ENCODE results near the gene DPF1. TPM values are rescaled to one million over a fixed set of nuclear protein-coding genes. Genes with fewer than 3 reads are reported as not detected.

DPF1 gene
- total RNA-seq, result under 1 TPM in 1 of 2 experiments, not detected in 1; 0.47 TPM

GRCh38 chr19:38224014-38224862 lies at the start of gene DPF1:
TSS of gene DPF1 (minus strand) at chr19:38224222. CDS start at chr19:38224142, 80 bp downstream.
- Mint-ChIP-seq H3K27me3 (peaks cover 62% of the 10 kb centered on the region), H3K36me3 (no peaks in the 10 kb centered on the region), H3K9me3 (ENCODE audit: low read depth) (no peaks in the 10 kb centered on the region), H3K27ac (no peak within 1 kb of the TSS), H3K4me3 (peak within 1 kb of the TSS; percentile 55), H3K4me1 (peaks cover 14% of the 10 kb centered on the region)
- DNase-seq (peak; percentile 66), ATAC-seq (peak; percentile 84)
- CTCF ChIA-PET, result interaction anchor here (1.0 to 3.0 kb wide), 8 partner anchors 8 to 325 kb away, joined by 3 to 12 read pairs (median 6); no protein-coding TSS in a partner anchor

DNA sequence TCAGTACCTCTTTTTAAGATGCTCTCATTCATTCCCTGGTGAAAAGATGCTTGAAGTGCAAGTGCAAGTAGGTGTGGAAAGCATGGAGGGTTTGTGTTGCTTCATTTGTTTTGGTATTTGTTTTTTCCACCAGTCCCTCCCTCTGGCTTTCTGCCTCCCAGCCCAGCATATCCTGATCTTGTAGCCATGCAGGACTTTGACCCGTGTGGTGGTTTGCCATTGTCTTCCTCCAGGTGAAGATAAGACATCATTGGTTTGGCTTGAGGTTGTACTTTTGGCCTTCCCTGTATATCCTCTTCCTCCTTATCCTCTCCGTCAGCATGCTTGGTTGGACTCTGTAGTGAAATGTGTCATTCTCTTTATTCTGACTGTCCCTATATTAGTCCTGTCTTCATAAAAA lies 49.5 kb upstream of the DPF1 start:
- Mint-ChIP-seq H3K36me3 (no peaks in the 10 kb centered on the region), H3K27me3 (no peaks in the 10 kb centered on the region), H3K4me3 (no peak overlapping the region), H3K4me1 (no peaks in the 10 kb centered on the region), H3K9me3 (ENCODE audit: low read depth) (no peaks in the 10 kb centered on the region), H3K27ac (no peak overlapping the region)
- ATAC-seq, result no peak
- no peak for DNase-seq
- CTCF ChIA-PET, result no interaction called here

DNA sequence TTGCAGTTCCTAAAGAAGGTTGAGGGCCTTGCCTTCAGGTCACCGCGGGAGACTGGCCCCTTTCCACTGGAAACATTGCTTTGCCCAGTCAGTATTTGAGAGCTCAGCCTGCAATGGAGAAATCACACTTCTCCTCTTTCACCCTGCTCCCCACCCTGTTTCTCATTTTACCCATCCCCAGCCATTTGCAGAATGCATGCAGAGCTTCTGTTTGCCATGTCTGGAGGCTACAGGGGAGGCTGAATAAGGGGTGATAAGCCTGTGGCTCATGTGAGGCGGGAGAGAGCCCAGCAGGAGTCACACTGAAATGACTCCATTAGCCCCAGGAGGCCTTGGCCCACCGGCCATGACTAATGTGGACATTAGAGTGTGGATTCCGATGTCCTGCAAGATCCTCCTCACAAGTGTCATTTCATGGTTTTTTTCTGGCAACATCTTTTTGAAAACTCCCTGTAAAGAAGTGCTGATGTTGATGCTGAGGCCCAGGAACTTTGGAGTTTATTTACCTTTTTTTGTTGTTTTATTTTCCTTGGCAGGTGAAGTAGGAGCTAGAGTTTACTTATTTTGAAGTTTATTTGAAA lies 46.7 kb upstream of the DPF1 start:
- Mint-ChIP-seq H3K27ac (no peak overlapping the region), H3K4me3 (no peak overlapping the region), H3K4me1 (peaks cover 2% of the 10 kb centered on the region), H3K27me3 (peaks cover 3% of the 10 kb centered on the region), H3K36me3 (no peaks in the 10 kb centered on the region), H3K9me3 (ENCODE audit: low read depth) (no peaks in the 10 kb centered on the region)
- ATAC-seq, result no peak
- DNase-seq, result no peak
- CTCF ChIA-PET, result interaction anchor here (1.3 kb wide), 1 partner anchor 26 kb away, joined by 3 read pairs; no protein-coding TSS in a partner anchor

DNA sequence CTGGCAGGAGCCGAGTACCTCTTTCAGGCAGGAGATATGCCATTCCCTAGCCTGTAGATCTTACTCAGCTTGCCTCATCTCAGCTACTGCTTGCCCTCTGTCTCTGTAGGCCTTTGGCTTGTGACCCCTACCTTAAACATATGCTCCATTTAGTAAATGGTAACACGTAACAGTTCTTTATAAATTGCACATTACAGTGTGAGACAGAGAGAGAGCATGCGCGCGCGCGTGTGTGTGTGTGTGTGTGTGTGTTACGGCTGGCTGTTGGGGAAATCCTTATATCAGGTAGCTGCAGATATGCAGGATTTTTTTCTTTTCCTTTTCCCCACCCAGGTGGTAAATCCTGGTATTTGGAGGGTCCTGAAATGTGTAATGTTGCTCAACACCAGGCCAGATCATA lies 44.5 kb upstream of the DPF1 start:
- Mint-ChIP-seq H3K27ac (no peak overlapping the region), H3K4me3 (no peak overlapping the region), H3K4me1 (peaks cover 16% of the 10 kb centered on the region), H3K36me3 (no peaks in the 10 kb centered on the region), H3K9me3 (ENCODE audit: low read depth) (no peaks in the 10 kb centered on the region), H3K27me3 (peaks cover 11% of the 10 kb centered on the region)
- CTCF ChIA-PET, result interaction anchor here (1.2 kb wide), 1 partner anchor 25 kb away, joined by 4 read pairs; no protein-coding TSS in a partner anchor
- ATAC-seq (no peak), DNase-seq (no peak)

- Mint-ChIP-seq H3K4me1 (peaks cover 19% of the 10 kb centered on the region), H3K36me3 (no peaks in the 10 kb centered on the region), H3K27ac (no peak overlapping the region), H3K4me3 (no peak overlapping the region), H3K9me3 (ENCODE audit: low read depth) (no peaks in the 10 kb centered on the region), H3K27me3 (peaks cover 11% of the 10 kb centered on the region)
- no peak for ATAC-seq
- CTCF ChIA-PET, result interaction anchor here (0.7 to 1.2 kb wide), 2 partner anchors 18 to 24 kb away, joined by 3 to 4 read pairs; no protein-coding TSS in a partner anchor
- no peak for DNase-seq
Observed at GRCh38 chr19:38267761-38268483, 43.9 kb upstream of the DPF1 start.

DNA sequence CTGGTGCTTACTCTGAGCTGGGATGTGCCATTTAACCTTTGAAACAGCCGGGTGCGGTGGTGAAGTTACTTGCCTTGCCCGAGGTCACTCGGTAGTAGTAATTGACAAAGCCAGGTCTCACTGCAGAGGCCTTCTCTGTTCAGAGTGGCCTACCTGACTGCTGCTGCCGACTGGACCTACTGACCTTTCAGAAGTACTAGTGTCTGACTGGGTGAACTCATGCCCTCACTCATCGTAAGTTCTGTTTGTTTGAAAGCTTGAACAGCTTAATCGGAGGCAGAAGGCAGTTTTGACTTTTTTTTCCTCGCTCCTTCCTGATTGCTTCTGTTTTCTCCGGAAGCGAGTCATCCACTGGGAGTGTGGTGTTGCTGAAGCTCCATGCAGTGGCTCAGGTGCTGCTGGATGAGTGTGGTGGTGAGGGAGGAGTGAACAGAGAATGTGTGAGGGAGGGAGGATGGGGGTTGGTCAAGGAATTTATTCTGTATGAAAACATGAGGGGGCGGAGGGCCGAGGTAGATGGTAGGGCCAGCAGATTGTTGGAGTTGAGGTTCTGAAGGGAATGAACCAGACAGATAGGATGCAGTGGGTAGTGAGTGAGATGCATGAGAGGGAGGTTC lies 43.1 kb upstream of the DPF1 start:
- Mint-ChIP-seq H3K4me1 (peaks cover 19% of the 10 kb centered on the region), H3K36me3 (no peaks in the 10 kb centered on the region), H3K27me3 (peaks cover 11% of the 10 kb centered on the region), H3K4me3 (no peak overlapping the region), H3K27ac (no peak overlapping the region), H3K9me3 (ENCODE audit: low read depth) (no peaks in the 10 kb centered on the region)
- ATAC-seq (no peak), DNase-seq (no peak)
- CTCF ChIA-PET, result interaction anchor here (0.7 to 1.6 kb wide), 3 partner anchors 17 to 365 kb away, joined by 3 to 4 read pairs (median 3); no protein-coding TSS in a partner anchor

GRCh38 chr19:38265921-38266429 lies 42.0 kb upstream of the DPF1 start:
- H3K27ac Mint-ChIP-seq, result no peak overlapping the region
- H3K27me3 Mint-ChIP-seq, result peaks cover 11% of the 10 kb centered on the region
- CTCF ChIA-PET, result interaction anchor here (0.6 to 1.6 kb wide), 9 partner anchors 9 to 690 kb away, joined by 3 to 5 read pairs (median 4); no protein-coding TSS in a partner anchor
- no peaks in the 10 kb centered on the region for H3K9me3 Mint-ChIP-seq (ENCODE audit: low read depth)
- peaks cover 19% of the 10 kb centered on the region for H3K4me1 Mint-ChIP-seq
- ATAC-seq (no peak), DNase-seq (no peak)
- peak overlapping the region; percentile 71 for H3K4me3 Mint-ChIP-seq
- no peaks in the 10 kb centered on the region for H3K36me3 Mint-ChIP-seq

- CTCF ChIA-PET, result interaction anchor here (0.6 to 1.6 kb wide), 10 partner anchors 10 to 690 kb away, joined by 3 to 5 read pairs (median 4); no protein-coding TSS in a partner anchor
- no peak for DNase-seq
- Mint-ChIP-seq H3K4me3 (peak overlapping the region; percentile 71), H3K36me3 (no peaks in the 10 kb centered on the region), H3K27ac (peak overlapping the region; percentile 50), H3K27me3 (peaks cover 11% of the 10 kb centered on the region), H3K4me1 (peaks cover 19% of the 10 kb centered on the region), H3K9me3 (ENCODE audit: low read depth) (no peaks in the 10 kb centered on the region)
- ATAC-seq, result no peak
Observed at GRCh38 chr19:38265213-38265861, 41.3 kb upstream of the DPF1 start.

GRCh38 chr19:38264486-38265212 lies 40.6 kb upstream of the DPF1 start, which contains the start of gene SPINT2:
TSS of gene SPINT2 (plus strand) at chr19:38264573. CDS start at chr19:38264893, 320 bp downstream.
- Mint-ChIP-seq H3K27ac (peak within 1 kb of the TSS; percentile 60), H3K4me1 (peaks cover 19% of the 10 kb centered on the region), H3K27me3 (peaks cover 11% of the 10 kb centered on the region), H3K36me3 (no peaks in the 10 kb centered on the region), H3K4me3 (peak within 1 kb of the TSS; percentile 71), H3K9me3 (ENCODE audit: low read depth) (no peaks in the 10 kb centered on the region)
- CTCF ChIA-PET, result interaction anchor here (0.6 to 1.6 kb wide), 5 partner anchors 11 to 362 kb away, joined by 3 to 5 read pairs (median 3); no protein-coding TSS in a partner anchor
- DNase-seq (peak; percentile 43), ATAC-seq (peak; percentile 65)

DNA sequence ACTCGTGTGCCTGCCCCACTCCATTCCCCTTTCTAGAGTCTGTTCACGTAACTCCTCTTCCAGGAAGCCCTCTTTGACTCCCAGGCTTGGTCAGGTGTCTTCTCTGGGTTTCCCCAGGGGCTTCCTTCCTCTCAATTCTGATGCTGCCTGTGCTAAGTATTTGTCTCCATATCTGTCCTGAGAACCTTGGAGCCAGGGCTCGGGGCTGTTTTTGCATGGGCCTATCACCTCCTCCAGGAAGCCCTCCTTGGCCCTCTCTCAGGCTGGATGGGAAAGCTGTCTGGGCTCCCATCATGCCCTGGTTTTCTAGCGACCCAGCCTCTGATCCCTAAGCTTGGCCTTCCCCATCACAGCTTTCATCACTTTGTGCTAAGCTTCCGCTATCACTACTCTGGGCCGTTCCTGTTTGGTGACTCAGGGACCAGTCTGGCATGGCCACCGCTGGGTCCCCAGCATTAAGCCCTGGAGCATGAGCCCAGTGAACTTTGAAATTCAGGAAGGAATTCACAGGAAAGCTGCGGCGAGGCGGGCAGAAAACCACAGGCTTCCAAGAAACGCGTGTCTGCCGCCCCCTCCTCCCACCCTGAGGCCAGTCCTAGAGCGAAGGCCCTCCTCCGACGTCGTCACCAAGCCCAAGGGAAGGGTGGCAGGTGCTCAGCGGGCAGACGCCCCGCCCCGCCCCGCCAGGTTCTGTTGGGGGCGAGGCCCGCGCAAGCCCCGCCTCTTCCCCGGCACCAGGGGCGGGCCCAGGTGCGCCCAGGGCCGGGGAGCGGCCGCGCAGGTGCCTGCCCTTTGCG lies 39.9 kb upstream of the DPF1 start:
- Mint-ChIP-seq H3K27ac (peak overlapping the region; percentile 60), H3K27me3 (peaks cover 11% of the 10 kb centered on the region), H3K4me1 (peaks cover 19% of the 10 kb centered on the region), H3K36me3 (no peaks in the 10 kb centered on the region), H3K4me3 (peak overlapping the region; percentile 63), H3K9me3 (ENCODE audit: low read depth) (no peaks in the 10 kb centered on the region)
- CTCF ChIA-PET, result interaction anchor here (1.0 to 1.6 kb wide), 3 partner anchors 20 to 361 kb away, joined by 3 to 5 read pairs (median 3); no protein-coding TSS in a partner anchor
- ATAC-seq (peak; percentile 88), DNase-seq (peak; percentile 71)
